CD4-positive, alpha-beta T cell (primary cell): ENCODE data around the gene C1orf115. TPM values are rescaled to one million over a fixed set of nuclear protein-coding genes. Genes with fewer than 3 reads are reported as not detected.

Experiments used
- ATAC-seq: fragments of 200-7000 bp; cut with Tn5 transposase; one replicate; pipeline ENCODE4 v1.10.0; 2022; ENCODE audit warnings: mild to moderate bottlenecking; ENCODE audit not compliant: poor library complexity
- CTCF ChIA-PET: fragments of 350-600 bp; sonication (Branson Sonifier 250); formaldehyde crosslinking; loops from one replicate; lab custom pipeline; 2021; ENCODE audit warnings: antibody characterized with exemption, inconsistent platforms; lab: Charles Lee
- POLR2A ChIA-PET: fragments of 350-600 bp; sonication (Branson Sonifier 250); formaldehyde crosslinking; loops from one replicate; lab custom pipeline; 2021; ENCODE audit warnings: antibody characterized with exemption, inconsistent platforms; lab: Charles Lee
- DNase-seq, 14 experiments: peaks; one replicate each; pipeline ENCODE4 v3.0.0-alpha.2; 2013 to 2020; ENCODE audit warnings: mixed read lengths in 2 of 14
- H3K27ac ChIP-seq, 2 donors: one replicate each; pipeline versions ENCODE4 v1.5.1 to v1.7.0; 2013; ENCODE audit warnings: low read length in 2 of 2, low read depth in 1 of 2, mild to moderate bottlenecking in 1 of 2
- H3K27me3 ChIP-seq, 2 experiments: 1 replicate in 1 of 2; 2 replicates in 1 of 2; pipeline versions ENCODE4 v1.6.1 to v1.7.0; 2013; ENCODE audit warnings: low read length in 2 of 2, control low read depth in 1 of 2, mild to moderate bottlenecking in 1 of 2, moderate library complexity in 1 of 2; ENCODE audit not compliant: insufficient read depth in 2 of 2, control insufficient read depth in 1 of 2
- H3K36me3 ChIP-seq: one replicate; pipeline ENCODE4 v1.6.1; 2013; ENCODE audit warnings: low read length, control low read depth; ENCODE audit not compliant: insufficient read depth
- H3K4me1 ChIP-seq: one replicate; pipeline ENCODE4 v1.6.1; 2013; ENCODE audit warnings: low read length, control low read depth; ENCODE audit not compliant: insufficient read depth
- H3K4me3 ChIP-seq: one replicate; pipeline ENCODE4 v1.5.1; 2013; ENCODE audit warnings: mild to moderate bottlenecking, low read length, moderate library complexity
- H3K9me3 ChIP-seq, 2 experiments: 1 replicate in 1 of 2; 2 replicates in 1 of 2; pipeline versions ENCODE4 v1.6.1 to v1.7.0; 2013; ENCODE audit warnings: low read length in 2 of 2, mild to moderate bottlenecking in 2 of 2, control low read depth in 1 of 2, moderate library complexity in 1 of 2; ENCODE audit not compliant: control insufficient read depth in 1 of 2, insufficient read depth in 1 of 2
- H3K27ac Mint-ChIP-seq: one replicate; pipeline ENCODE4 v1.8.0; 2020; ENCODE audit warnings: mixed read lengths
- H3K27me3 Mint-ChIP-seq: one replicate; pipeline ENCODE4 v1.8.0; 2021; ENCODE audit warnings: mixed read lengths
- H3K36me3 Mint-ChIP-seq: one replicate; pipeline ENCODE4 v1.8.0; 2021; ENCODE audit warnings: low read depth, mixed read lengths
- H3K4me1 Mint-ChIP-seq: one replicate; pipeline ENCODE4 v1.8.0; 2021; ENCODE audit warnings: low read depth, mixed read lengths
- H3K4me3 Mint-ChIP-seq: one replicate; pipeline ENCODE4 v1.8.0; 2020; ENCODE audit warnings: mild to moderate bottlenecking, mixed read lengths
- H3K9me3 Mint-ChIP-seq: one replicate; pipeline ENCODE4 v1.8.0; 2020; ENCODE audit warnings: mixed read lengths
- CTCF ChIP-seq: fragments of 200-600 bp; IDR thresholded peaks from one replicate; pipeline ENCODE4 v1.8.0; 2022; ENCODE audit warnings: antibody characterized with exemption, mild to moderate bottlenecking
- intact Hi-C, 2 experiments: fragments of 100-400 bp; cut with DNase I in 1 of 2; cut with micrococcal nuclease in 1 of 2; formaldehyde crosslinking; loops; one replicate each; pipeline versions ENCODE4 v1.15.1 to v1.9.0; 2023 to 2025; cut with DNase I, micrococcal nuclease
- total RNA-seq, 174 experiments: library from RNA in 2 of 174; stranded (reverse) in 2 of 174; gene quantifications; one replicate each; pipeline ENCODE4 v1.2.3 and lab custom pipeline; 2021 to 2026

Gene C1orf115
- total RNA-seq, 2 experiments from 2014 or later = 0.73 to 0.82 TPM

GRCh38 chr1:220695426-220695825 is 5.3 kb downstream of the C1orf115 start:
- Mint-ChIP-seq H3K27me3 (peaks cover 18% of the 10 kb centered on the region), H3K36me3 (no peaks in the 10 kb centered on the region), H3K4me1 (peaks cover 5% of the 10 kb centered on the region), H3K9me3 (no peaks in the 10 kb centered on the region), H3K4me3 (no peak overlapping the region), H3K27ac (no peak overlapping the region)
- DNase-seq (no peak), ATAC-seq (no peak)
- TF ChIP-seq CTCF = no peak
- Histone ChIP-seq H3K27ac (no peak overlapping the region), H3K36me3 (no peaks in the 10 kb centered on the region), H3K4me1 (peaks cover 7% of the 10 kb centered on the region), H3K9me3 (no peaks in the 10 kb centered on the region), H3K4me3 (no peak overlapping the region), H3K27me3 (peaks cover 0 to 7% of the 10 kb centered on the region in 2 experiments)
- ChIA-PET CTCF (no interaction called here), POLR2A (no interaction called here)
- intact Hi-C loops = no loop called here

GRCh38 chr1:220696226-220696862 is 6.2 kb downstream of the C1orf115 start:
- ChIA-PET POLR2A (no interaction called here), CTCF (no interaction called here)
- Mint-ChIP-seq H3K27me3 (peaks cover 14% of the 10 kb centered on the region), H3K4me3 (no peak overlapping the region), H3K36me3 (no peaks in the 10 kb centered on the region), H3K9me3 (no peaks in the 10 kb centered on the region), H3K4me1 (peaks cover under 1% of the 10 kb centered on the region), H3K27ac (no peak overlapping the region)
- no peaks in the 10 kb centered on the region for H3K9me3 ChIP-seq
- H3K4me1 ChIP-seq = no peaks in the 10 kb centered on the region
- H3K27ac ChIP-seq = no peak overlapping the region
- no peaks in the 10 kb centered on the region for H3K36me3 ChIP-seq
- DNase-seq (no peak), ATAC-seq (no peak)
- intact Hi-C loops = no loop called here
- H3K4me3 ChIP-seq = no peak overlapping the region
- peaks cover 0 to 2% of the 10 kb centered on the region in 2 experiments for H3K27me3 ChIP-seq
- TF ChIP-seq CTCF = no peak

- DNase-seq = no peak
- Histone ChIP-seq H3K36me3 (no peaks in the 10 kb centered on the region), H3K4me1 (no peaks in the 10 kb centered on the region), H3K4me3 (no peak overlapping the region), H3K27ac (no peak overlapping the region), H3K9me3 (no peaks in the 10 kb centered on the region), H3K27me3 (peaks cover 0 to 2% of the 10 kb centered on the region in 2 experiments)
- no peaks in the 10 kb centered on the region for H3K4me1 Mint-ChIP-seq
- ChIA-PET POLR2A (no interaction called here), CTCF (no interaction called here)
- H3K27me3 Mint-ChIP-seq = peaks cover 14% of the 10 kb centered on the region
- H3K36me3 Mint-ChIP-seq = no peaks in the 10 kb centered on the region
- no peak overlapping the region for H3K4me3 Mint-ChIP-seq
- ATAC-seq = no peak
- no peak overlapping the region for H3K27ac Mint-ChIP-seq
- H3K9me3 Mint-ChIP-seq = no peaks in the 10 kb centered on the region
- intact Hi-C loops = no loop called here
- no peak for TF ChIP-seq CTCF
Measured at GRCh38 chr1:220696863-220697231, 6.7 kb downstream of the C1orf115 start.
